Measurements from ENCODE around the gene PRKAG3. TPM values are rescaled to one million over a fixed set of nuclear protein-coding genes. Genes with fewer than 3 reads are reported as not detected.

The PRKAG3 gene
- total RNA-seq, 2 donors from 2014 or later: 0.19 TPM; not detected in 1

GRCh38 chr2:218839888-218840287 is 8.3 kb upstream of the PRKAG3 start:
- peaks cover 0 to 16% of the 10 kb centered on the region in 2 donors for H3K9me3 ChIP-seq
- no peaks in the 10 kb centered on the region for H3K27me3 ChIP-seq
- no peak overlapping the region for H3K27ac ChIP-seq
- no peak for DNase-seq (ENCODE audit: low spot score)
- no peak overlapping the region for H3K4me3 ChIP-seq
- no peak for TF ChIP-seq CTCF (IDR thresholded peaks at IDR 0.05)
- no peaks in the 10 kb centered on the region for H3K36me3 ChIP-seq
- H3K4me1 ChIP-seq: no peaks in the 10 kb centered on the region

- Histone ChIP-seq H3K27ac (no peak overlapping the region), H3K36me3 (no peaks in the 10 kb centered on the region), H3K27me3 (no peaks in the 10 kb centered on the region), H3K4me1 (no peaks in the 10 kb centered on the region), H3K9me3 (peaks cover 0 to 16% of the 10 kb centered on the region in 2 donors), H3K4me3 (no peak overlapping the region)
- TF ChIP-seq CTCF (IDR thresholded peaks at IDR 0.05): no peak
- DNase-seq (ENCODE audit: low spot score): no peak
These were observed 7.8 kb upstream of the PRKAG3 start for GRCh38 chr2:218839430-218839829.

- Histone ChIP-seq H3K36me3 (no peaks in the 10 kb centered on the region), H3K27me3 (no peaks in the 10 kb centered on the region), H3K27ac (no peak overlapping the region), H3K4me1 (peaks cover 0 to 5% of the 10 kb centered on the region in 2 donors), H3K4me3 (no peak overlapping the region), H3K9me3 (peaks cover 0 to 16% of the 10 kb centered on the region in 2 donors)
- no peak for DNase-seq (ENCODE audit: low spot score)
- no peak for TF ChIP-seq CTCF (IDR thresholded peaks at IDR 0.05)
These were observed 5.9 kb upstream of the PRKAG3 start for GRCh38 chr2:218837495-218837894.

- H3K4me1 ChIP-seq: peaks cover 0 to 20% of the 10 kb centered on the region in 2 donors
- TF ChIP-seq CTCF (IDR thresholded peaks at IDR 0.05): no peak
- H3K27me3 ChIP-seq: no peaks in the 10 kb centered on the region
These were observed 3.1 kb upstream of the PRKAG3 start for GRCh38 chr2:218834685-218835084.

GRCh38 chr2:218833023-218833609 is 1.5 kb upstream of the PRKAG3 start:
- Histone ChIP-seq H3K4me3 (no peak overlapping the region), H3K4me1 (peaks cover 0 to 20% of the 10 kb centered on the region in 2 donors), H3K36me3 (no peaks in the 10 kb centered on the region), H3K27me3 (no peaks in the 10 kb centered on the region), H3K9me3 (peaks cover 0 to 15% of the 10 kb centered on the region in 2 donors), H3K27ac (peak overlapping the region; percentile 67 to 76)
- TF ChIP-seq CTCF (IDR thresholded peaks at IDR 0.05): no peak
- no peak for DNase-seq (ENCODE audit: low spot score)

More at GRCh38 chr2:218834685-218835084, 3.1 kb upstream of the PRKAG3 start:
- no peak overlapping the region for H3K4me3 ChIP-seq
- DNase-seq (ENCODE audit: low spot score): no peak
- peaks cover 0 to 16% of the 10 kb centered on the region in 2 donors for H3K9me3 ChIP-seq
- no peaks in the 10 kb centered on the region for H3K36me3 ChIP-seq
- H3K27ac ChIP-seq: no peak overlapping the region

- no peak for TF ChIP-seq CTCF (IDR thresholded peaks at IDR 0.05)
- Histone ChIP-seq H3K9me3 (peaks cover 0 to 9% of the 10 kb centered on the region in 2 donors), H3K4me1 (peaks cover 0 to 20% of the 10 kb centered on the region in 2 donors), H3K36me3 (no peaks in the 10 kb centered on the region), H3K27ac (peak overlapping the region; percentile 67 to 76), H3K4me3 (no peak overlapping the region), H3K27me3 (no peaks in the 10 kb centered on the region)
- peak; percentile 79 for DNase-seq (ENCODE audit: low spot score)
These were observed 917 bp upstream of the PRKAG3 start for GRCh38 chr2:218832520-218832919.
